ENCODE data around the gene SLIT3. TPM values are rescaled to one million over a fixed set of nuclear protein-coding genes. Genes with fewer than 3 reads are reported as not detected.

Gene SLIT3
- total and polyA plus RNA-seq, 2 experiments from 2014 or later = 0.59 to 0.71 TPM

GRCh38 chr5:169251333-169252084 is 49.4 kb downstream of the SLIT3 start:
- Histone ChIP-seq H3F3A (replicated peaks; ENCODE audit: low read depth) (no peaks in the 10 kb centered on the region), H3K4me1 (ENCODE audit: insufficient read depth) (no peaks in the 10 kb centered on the region), H2AFZ (no peak overlapping the region), H3K27me3 (ENCODE audit: insufficient read depth) (no peaks in the 10 kb centered on the region), H3K36me3 (ENCODE audit: insufficient read depth) (no peaks in the 10 kb centered on the region), H3K27ac (ENCODE audit: low read depth) (no peak overlapping the region), H3K9me2 (ENCODE audit: insufficient read depth) (no peaks in the 10 kb centered on the region), H3K4me2 (no peak overlapping the region), H3K4me3 (no peak overlapping the region), H3K79me2 (replicated peaks; ENCODE audit: insufficient read depth) (no peaks in the 10 kb centered on the region), H4K20me1 (replicated peaks; ENCODE audit: insufficient read depth) (no peaks in the 10 kb centered on the region)
- H3K27ac Mint-ChIP-seq = no peak overlapping the region
- no peak overlapping the region for H3K4me3 Mint-ChIP-seq
- H3K4me1 Mint-ChIP-seq = no peaks in the 10 kb centered on the region
- DNase-seq (ENCODE audit: low spot score) (no peak), ATAC-seq (no peak)
- no peaks in the 10 kb centered on the region for H3K9me3 Mint-ChIP-seq
- no peaks in the 10 kb centered on the region; the same call in 2 of the 3 replicates for H3K36me3 Mint-ChIP-seq (ENCODE audit: low read depth)
- no peak for TF ChIP-seq ZNF114 (CRISPR knock-in tag; IDR thresholded peaks at IDR 0.05)
- TF ChIP-seq CTCF (conservative IDR thresholded peaks at IDR 0.05; ENCODE audit: low read depth in 2 of 2) = no peak
- no peak for TF ChIP-seq REST (IDR thresholded peaks at IDR 0.05; ENCODE audit: unreplicated experiment)
- no peak for TF ChIP-seq JUNB (IDR thresholded peaks at IDR 0.05; ENCODE audit: unreplicated experiment)
- TF ChIP-seq ZNF331 (CRISPR knock-in tag; IDR thresholded peaks at IDR 0.05; ENCODE audit: low read depth) = no peak
- no peak for TF ChIP-seq EZH2 (IDR thresholded peaks at IDR 0.05; ENCODE audit: low read depth, unreplicated experiment)
- no peak for TF ChIP-seq ZNF462 (CRISPR knock-in tag; IDR thresholded peaks at IDR 0.05)
- TF ChIP-seq POLR2AphosphoS5 (IDR thresholded peaks at IDR 0.05; ENCODE audit: low read depth) = no peak
- TF ChIP-seq EZH2phosphoT487 (IDR thresholded peaks at IDR 0.05; ENCODE audit: unreplicated experiment) = no peak
- no peak for TF ChIP-seq STAT1 (IDR thresholded peaks at IDR 0.05; ENCODE audit: unreplicated experiment)
- TF ChIP-seq CREB1 (CRISPR knock-in tag; IDR thresholded peaks at IDR 0.05; ENCODE audit: low read depth) = no peak
- no peak for TF ChIP-seq NANOG (IDR thresholded peaks at IDR 0.05; ENCODE audit: borderline replicate concordance)
- no peak for TF ChIP-seq ETS1 (IDR thresholded peaks at IDR 0.05)
- no peaks in the 10 kb centered on the region for H3K27me3 Mint-ChIP-seq (ENCODE audit: insufficient read depth, low read depth, poor library complexity)

Data from GM23338 (cell line).